Fibroblast of mammary gland (primary cell): ENCODE measurements around the gene RPS15.
"Not testable (repeated sequence)": the region's sequence is repeated elsewhere in the genome, so short reads cannot be mapped to it uniquely, and the experiment has no call there.

ENCODE experiments used
- DNase-seq: peaks from one replicate; pipeline ENCODE4 v3.0.0-alpha.2; 2010; ENCODE audit warnings: low read depth
- H3K4me3 ChIP-seq: 2 replicates; pipeline ENCODE4 v1.5.1; 2011; ENCODE audit warnings: low read depth, mild to moderate bottlenecking, low read length, moderate library complexity; ENCODE audit not compliant: control insufficient read depth
- TF ChIP-seq, protein P1 (sequence below): conservative IDR thresholded peaks from 2 replicates; pipeline ENCODE4 v1.5.1; 2011; ENCODE audit warnings: low read depth, low read length, inconsistent platforms; ENCODE audit not compliant: control insufficient read depth, insufficient read depth

RPS15 gene

DNA sequence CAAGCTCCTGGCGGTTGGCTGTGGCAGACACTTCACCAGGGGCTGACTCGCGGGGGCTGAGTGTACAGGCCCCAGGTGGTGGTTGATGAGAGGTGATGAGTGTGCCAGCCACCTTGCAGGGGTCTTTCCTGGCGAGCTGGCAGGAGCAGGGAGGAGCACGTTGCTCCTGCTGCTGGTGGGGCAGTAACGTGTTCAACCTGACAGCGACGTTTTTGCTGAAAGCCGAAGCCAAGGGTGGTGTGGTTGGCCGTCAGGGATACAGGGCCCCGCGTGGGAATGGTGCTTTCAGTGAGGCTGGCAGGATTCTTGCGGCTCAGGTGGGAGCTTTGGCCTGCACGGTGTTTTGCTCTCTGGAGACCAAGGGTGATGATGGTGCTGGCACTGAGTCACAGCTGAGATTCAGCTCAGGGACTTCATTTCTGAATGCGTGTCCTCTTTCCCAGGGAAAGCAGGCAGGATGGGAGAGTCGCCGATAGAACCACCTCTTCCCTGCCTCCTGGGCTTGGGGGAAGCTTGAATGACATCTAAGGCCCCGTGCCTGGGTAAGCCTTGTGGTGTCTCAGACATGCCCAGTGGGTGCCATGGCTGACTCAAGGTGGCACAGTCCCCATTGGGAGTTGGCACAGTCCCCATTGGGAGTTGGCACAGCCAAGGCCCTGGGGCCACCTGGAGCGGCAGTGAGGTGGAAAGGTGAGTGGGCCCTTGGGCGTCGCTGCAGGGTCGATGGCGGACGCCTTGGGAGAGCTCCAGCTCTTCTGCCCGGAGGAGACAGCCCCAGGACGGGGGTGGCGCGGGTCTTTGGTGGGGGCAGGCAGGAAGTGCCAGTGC lies 22.0 kb upstream of the RPS15 start:
- TF ChIP-seq, protein P1, sequence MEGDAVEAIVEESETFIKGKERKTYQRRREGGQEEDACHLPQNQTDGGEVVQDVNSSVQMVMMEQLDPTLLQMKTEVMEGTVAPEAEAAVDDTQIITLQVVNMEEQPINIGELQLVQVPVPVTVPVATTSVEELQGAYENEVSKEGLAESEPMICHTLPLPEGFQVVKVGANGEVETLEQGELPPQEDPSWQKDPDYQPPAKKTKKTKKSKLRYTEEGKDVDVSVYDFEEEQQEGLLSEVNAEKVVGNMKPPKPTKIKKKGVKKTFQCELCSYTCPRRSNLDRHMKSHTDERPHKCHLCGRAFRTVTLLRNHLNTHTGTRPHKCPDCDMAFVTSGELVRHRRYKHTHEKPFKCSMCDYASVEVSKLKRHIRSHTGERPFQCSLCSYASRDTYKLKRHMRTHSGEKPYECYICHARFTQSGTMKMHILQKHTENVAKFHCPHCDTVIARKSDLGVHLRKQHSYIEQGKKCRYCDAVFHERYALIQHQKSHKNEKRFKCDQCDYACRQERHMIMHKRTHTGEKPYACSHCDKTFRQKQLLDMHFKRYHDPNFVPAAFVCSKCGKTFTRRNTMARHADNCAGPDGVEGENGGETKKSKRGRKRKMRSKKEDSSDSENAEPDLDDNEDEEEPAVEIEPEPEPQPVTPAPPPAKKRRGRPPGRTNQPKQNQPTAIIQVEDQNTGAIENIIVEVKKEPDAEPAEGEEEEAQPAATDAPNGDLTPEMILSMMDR: no peak
- peak; percentile 81 for DNase-seq
- no peak overlapping the region for H3K4me3 ChIP-seq

DNA sequence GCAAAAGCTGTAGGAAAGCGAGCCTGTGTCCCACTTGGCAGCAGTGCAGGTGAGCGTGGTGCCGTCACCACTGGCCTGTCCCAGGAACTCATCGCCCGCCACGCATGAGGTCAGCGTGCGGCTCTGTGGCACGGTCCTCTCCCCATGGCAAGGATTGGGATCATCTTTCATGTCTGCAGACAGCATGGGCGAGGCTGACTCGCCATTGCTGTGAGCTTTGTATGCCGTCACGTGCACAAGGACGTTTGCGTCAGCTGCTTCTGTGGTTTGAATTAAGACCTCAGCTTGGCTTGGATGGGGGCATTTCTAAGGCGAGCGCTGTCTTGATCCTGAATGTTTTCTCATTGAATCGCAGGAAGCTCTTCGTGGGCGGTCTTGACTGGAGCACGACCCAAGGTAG lies 21.1 kb upstream of the RPS15 start:
- no peak overlapping the region for H3K4me3 ChIP-seq
- TF ChIP-seq, protein P1: no peak
- peak; percentile 99 for DNase-seq

DNA sequence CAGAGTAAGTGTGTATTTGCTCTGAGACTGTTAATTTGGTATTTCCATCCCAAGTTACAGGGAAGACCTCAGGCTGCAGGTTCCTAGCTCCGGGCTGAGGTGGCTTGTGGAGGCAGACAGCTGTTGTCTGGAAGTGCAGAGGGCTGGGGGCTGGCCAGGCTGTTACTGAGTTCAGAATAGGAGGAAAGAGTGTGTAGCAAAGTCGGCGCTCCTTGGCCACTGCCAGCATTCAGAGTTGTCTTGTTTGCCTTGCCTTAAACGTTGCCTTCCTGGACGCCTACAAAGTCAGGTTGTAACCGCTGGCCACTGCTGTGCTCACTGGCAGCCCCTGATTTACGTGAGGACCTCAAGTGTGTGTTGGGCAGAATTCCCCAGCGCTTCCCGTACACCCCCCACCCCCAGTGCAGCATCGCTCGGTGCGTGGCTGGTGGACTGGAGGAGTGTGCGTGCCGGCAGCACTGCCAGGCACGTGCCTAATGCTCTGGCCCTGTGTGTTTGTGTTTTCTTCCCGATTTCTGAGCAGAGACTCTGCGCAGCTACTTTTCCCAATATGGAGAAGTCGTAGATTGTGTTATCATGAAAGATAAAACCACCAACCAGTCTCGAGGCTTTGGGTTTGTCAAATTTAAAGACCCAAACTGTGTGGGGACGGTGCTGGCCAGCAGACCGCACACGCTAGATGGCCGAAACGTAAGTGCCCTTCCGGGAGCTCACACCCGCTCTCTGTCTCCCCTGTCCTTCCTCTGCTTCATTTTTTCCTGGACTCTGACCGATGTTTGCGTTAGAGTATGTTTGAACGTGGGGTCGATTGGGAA lies 20.3 kb upstream of the RPS15 start:
- TF ChIP-seq, protein P1: no peak
- DNase-seq: peak; percentile 35
- H3K4me3 ChIP-seq: peak overlapping the region; percentile 3

DNA sequence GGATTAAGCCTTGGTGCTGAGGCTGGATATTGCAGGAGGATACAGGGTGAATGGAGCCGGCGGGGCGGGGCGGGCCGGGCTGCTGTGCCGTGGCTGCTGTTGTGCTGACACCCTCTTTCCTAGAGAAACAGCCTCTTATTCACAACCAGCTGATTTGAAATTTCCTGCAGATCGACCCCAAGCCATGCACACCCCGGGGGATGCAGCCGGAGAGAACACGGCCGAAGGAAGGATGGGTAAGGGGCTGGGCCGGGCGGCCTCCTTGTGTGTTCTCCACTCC lies 19.8 kb upstream of the RPS15 start:
- DNase-seq: no peak
- TF ChIP-seq, protein P1: no peak
- H3K4me3 ChIP-seq: no peak overlapping the region

DNA sequence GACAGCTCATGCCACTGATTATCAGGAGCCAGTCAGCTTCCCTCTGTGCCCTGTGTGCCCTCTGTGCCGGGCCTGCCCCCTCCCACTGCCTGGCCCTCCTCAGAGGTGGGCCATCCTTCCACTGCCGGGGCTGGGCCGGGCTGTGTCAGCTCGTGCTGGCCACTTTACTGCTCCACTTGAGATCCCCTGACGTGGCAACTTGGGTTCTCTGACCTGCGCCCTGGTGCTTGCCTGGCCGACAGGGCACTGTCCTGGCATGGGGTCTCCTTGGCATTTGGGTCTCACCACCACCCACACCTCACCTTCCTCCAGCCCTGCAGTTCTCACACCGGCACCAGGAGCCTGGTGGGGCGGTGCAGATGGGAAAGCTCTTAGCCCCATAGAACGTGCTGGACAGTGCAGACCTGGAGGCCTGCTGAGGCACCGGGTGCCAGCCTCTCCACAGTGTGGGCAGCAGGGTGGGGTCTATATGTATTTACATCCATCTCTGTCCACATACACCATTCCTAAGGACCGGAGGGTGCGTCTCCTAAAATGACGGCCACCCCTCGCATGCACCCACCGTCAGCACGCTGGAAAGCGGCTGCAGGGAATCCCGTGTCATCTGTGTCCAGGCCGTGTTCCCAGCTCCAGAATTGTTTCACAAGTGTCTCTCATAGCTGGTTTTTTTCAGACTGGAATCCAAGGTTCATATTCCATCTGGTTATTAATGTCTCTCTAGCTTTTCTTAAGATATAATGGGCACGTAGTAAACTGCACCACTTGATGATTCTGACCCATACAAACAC lies 19.1 kb upstream of the RPS15 start:
- H3K4me3 ChIP-seq: no peak overlapping the region
- DNase-seq: no peak
- TF ChIP-seq, protein P1: no peak

DNA sequence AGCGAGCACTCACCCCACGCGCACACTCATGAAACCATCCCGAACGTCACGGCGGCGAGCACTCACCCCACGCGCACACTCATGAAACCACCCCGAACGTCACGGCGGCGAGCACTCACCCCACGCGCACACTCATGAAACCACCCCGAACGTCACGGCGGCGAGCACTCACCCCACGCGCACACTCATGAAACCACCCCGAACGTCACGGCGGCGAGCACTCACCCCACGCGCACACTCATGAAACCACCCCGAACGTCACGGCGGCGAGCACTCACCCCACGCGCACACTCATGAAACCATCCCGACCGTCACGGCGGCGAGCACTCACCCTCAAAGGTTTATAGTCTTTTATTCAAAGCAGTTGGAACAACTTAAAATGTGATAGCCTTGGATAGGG lies 18.1 kb upstream of the RPS15 start:
- DNase-seq, H3K4me3 ChIP-seq: not testable (repeated sequence)

DNA sequence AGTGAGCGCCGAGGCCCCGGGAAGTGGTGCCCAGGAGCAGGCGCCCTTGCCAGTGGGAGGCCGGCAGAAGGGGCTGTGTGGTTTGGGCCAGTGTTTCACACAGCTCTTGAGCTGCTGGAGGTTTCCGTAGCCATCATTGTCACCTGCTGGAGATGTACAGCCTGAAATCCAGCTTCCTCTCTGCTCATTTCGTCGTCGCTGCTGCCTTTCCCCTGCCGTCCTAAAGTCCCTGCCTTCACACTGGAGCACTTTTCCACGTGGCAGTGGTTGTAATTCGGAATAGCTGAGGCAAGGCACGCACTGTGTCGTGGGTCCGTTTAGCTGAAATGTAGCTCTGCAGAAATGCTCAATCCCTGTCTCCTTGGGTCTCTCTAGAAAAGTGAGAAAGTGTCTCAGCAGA lies 17.6 kb upstream of the RPS15 start:
- DNase-seq: no peak
- TF ChIP-seq, protein P1: no peak
- no peak overlapping the region for H3K4me3 ChIP-seq
